HS-5 (cell line): ENCODE measurements around the gene ALDH1A1.
"Not testable (repeated sequence)": the region's sequence is repeated elsewhere in the genome, so short reads cannot be mapped to it uniquely, and the experiment has no call there.

Source experiments
- DNase-seq: peaks from one replicate; pipeline ENCODE4 v3.0.0-alpha.2; 2012; ENCODE audit warnings: low read depth

Gene ALDH1A1

DNA sequence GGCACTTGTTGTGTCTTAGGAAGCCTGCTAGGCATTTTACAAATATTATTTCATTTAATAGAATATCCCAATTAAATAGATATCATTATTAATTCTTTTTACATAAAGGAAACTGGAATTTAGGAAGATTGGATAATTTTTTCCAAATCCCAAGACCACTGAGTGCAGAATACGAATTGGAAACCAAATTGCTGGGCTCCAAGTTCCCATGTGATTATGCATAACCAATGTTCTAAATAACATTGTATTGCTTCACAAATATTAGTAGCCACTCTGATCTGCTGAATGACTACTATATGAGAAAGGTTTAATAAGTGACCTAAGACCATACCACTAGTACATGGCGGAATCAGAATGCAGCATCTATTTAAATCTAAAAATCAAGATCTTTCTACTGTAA lies 57.7 kb downstream of the ALDH1A1 start:
- no peak for DNase-seq

DNA sequence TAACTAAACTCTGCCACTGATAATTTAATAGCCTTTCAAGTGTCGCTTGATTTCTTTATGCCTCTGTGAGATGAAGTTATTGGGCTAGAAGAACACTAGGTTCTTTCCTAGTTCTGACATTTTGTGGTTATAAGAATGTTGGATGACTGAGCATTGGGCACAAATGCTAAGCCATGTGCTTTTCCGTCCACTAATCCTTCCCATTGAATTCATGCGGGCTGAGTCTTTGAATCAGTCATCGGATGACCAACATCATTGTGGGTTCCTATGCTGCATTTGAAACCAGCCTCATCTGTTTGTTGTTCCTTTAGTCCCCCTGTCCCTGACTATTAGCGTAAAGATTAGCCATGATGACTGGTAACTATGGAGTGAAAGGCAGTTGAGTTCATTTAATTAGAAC lies 58.5 kb downstream of the ALDH1A1 start:
- peak; percentile 85 for DNase-seq

DNA sequence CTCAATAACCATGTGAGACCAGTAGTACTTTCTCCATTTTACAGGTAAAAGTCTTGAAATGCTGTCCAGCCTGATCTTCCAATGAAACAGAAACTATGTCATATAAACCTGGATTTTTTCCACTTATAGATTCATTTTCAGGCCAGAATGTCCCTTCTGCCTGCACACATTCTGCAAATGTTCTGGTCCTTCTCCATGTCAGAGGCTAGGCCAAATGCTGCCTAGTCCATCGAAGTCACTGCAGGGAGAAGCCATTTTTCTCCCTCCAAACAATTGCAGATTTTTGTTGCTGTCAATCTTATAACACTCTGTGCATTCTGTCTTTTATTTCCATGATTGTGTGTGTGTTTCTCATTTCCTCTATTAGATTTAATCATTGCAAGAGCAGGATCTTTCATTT lies 59.4 kb downstream of the ALDH1A1 start:
- no peak for DNase-seq

DNA sequence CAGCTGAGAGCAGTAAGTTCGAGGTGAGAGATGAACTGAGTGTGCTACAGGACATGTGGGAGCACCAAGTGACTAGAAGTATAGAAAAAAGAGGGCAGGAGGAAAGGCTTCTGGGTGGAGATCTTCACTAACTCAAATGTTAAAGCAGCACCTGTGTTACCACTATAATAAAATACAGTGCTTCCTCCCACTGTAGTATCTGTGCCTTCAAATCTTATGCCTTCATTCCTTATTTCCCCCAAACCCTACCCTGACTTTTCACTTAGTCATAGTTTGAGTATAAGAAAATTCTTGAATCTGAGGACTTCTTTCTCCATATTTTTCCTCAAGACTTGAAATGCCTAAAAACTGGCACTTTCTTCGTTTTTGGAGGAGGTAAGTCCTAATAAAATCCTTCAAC lies 61.8 kb downstream of the ALDH1A1 start:
- DNase-seq = no peak

DNA sequence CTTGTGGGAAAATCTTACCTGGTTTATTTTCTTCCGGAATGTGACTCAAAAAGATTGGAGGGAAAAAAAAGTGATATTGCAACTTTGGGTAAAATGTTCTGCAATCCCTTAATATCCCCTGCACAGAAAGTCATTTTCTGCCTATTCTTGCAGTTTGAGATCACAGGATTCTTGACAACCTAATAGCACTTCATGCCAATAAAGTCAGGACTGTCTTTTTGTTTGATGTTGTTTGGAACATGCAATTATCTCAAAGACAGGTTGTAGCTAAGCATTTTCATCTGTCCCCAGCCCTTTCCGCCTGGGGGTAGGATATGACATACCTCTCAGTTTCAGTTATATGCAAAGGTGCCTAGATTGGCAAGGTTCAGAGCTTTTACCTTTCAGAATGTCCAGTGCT lies 63.9 kb downstream of the ALDH1A1 start:
- DNase-seq = no peak

DNA sequence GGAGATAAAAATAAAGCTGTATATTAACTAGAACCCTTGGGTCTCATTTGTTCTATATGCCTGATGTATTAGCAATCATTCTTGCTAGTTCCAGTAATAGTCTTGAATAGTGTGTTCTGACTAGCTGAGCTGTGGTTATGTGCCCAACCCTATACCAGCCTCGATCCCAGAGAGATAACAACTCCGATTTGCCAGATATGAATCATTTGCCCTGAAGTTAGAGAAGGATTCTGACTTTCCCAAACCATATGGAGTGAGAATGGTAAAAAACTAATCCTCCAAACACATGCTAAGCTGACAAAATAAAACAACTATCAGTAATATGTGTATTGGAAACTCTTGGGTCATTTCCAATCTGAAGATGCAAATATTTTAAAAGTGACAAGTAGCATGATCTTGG lies 64.8 kb downstream of the ALDH1A1 start:
- no peak for DNase-seq

DNA sequence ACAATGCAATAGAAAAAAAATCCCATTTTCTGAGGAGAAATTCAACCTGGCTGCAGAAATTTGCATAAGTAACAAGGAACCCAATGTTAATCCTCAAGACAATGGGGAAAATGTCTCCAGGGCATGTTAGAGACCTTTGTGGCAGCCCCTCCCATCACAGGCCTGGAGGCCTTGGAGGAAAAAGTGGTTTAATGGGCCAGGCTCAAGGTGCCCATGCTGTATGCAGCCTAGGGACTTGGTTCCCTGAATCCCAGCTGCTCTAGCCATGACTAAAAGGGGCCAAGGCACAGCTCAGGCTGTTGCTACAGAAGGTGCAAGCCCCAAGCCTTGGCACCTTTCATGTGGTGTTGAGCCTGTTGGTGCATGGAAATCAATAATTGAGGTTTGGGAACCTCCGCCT lies 66.5 kb downstream of the ALDH1A1 start:
- DNase-seq = no peak

DNA sequence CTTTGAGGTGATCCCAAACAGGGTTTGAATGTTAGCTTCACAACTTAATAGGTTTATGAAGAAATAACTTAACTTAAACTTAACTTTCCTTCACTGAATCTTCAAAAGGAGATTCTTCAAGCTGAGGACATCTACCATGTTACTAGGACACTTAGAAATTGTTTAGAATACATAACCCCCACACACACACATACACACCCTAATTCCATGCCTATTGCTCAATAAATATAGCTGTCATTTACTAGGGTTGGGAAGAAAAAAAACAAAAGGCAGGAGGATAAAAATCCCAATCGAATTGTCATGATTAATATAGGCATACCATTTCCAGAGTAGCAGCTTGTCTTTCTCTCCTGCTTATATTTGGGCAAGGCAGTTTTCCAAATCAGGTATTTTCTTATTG lies 68.3 kb downstream of the ALDH1A1 start:
- no peak for DNase-seq

DNA sequence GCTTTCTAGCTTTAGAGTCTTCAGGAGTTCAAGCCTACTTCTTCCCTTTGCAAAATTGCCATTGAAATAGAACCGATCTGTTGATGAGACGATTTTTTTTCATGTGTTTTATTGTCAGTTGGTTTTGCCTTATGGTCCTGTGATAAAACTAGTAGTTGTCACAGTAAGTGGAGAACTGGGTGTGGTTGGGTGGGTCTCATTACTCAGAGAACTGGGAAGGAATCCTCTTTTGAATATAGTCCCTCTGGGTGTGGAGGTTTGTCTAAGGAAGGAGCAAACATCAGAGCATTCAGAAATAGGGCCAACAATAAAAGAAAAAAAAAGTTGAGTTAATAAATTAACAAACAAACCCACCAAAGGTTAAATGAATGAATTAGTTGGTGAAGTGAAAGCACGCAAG lies 69.0 kb downstream of the ALDH1A1 start:
- DNase-seq = no peak

DNA sequence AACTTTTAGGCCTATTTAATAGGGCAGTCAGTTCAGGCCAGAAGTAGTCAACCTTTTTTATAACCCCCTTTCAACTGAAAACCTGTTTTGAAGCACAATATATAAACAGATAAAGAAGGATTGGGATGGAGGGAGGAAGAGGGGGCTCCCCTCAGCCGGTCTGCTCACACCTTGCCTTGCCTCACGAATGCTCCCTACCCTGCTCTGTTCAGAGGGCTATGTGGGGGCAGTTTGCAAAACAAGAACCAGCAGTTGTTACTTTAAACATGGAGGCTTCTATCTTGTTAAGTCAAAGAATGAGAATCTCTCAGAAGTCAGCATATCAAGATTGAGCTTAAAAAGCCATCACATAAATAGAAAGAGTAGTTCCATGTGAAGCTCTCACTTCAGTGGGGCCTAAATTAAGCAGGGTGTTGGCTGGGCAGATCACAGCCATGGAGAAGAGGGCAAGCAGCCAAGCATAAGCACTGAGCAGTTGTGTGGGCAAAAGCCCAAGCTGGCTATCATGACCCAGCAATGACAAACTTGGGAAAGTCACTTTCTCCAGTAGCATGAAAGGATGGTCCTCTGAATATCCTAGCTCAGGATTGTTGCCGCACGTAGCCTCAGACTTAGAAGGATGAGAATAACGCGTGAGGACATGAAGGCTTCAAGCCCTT lies 70.6 kb downstream of the ALDH1A1 start:
- no peak for DNase-seq

DNA sequence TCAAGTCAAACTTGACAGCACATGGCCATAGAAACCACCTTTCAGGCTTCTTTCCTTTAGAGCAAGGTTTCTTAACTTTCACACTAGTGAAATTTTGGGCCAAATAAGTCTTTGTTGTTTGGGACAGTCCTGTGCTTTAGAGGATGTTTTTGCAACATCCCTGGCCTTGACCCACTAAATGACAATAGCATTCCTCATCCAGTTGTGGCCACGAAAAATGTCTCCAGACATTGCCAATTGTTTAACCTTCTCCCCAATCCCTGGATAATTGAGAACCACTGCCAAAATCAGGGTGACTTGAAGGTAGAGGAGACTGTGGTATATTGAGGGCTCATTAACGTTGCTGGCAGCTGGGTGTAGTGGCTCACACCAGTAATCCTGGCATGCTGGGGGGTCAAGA lies 72.0 kb downstream of the ALDH1A1 start:
- DNase-seq = no peak

DNA sequence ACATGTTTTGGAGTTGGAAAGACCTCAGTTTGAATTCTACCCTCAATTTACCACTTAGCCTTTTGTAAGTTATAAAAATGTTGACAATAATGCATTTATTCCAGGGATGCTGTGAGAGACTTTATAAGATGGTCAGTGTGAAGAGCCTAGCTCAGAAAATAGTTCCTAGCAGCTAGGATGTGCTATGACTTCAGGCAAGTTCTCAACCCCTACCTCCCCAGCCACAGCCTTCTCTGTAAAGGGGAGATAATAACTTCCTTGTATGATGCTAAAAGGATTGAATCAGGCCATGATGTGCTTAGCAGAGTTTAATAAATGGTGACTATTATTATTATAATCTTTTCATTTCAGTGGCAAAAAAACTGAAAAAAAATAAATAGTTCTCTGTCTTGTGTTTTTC lies 77.6 kb downstream of the ALDH1A1 start:
- DNase-seq = no peak

DNA sequence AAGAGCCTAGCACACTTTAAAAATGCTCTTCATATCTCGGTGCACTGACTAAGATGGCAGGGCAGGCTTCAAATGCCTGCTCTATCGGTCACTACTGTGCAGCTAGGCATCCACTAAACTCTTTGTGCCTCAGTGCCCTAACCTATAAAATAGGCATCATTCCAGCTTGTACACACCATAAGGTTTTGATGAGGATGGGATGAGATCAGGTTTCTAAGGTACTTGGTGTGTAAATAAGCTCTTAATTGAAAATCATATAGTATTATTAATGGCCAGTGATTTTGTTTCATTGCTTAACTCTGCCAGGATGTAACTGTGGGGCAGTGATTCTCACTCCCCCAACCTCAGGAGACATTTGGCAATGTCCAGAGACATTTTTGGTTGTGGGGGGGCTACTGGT lies 78.5 kb downstream of the ALDH1A1 start:
- DNase-seq = no peak

DNA sequence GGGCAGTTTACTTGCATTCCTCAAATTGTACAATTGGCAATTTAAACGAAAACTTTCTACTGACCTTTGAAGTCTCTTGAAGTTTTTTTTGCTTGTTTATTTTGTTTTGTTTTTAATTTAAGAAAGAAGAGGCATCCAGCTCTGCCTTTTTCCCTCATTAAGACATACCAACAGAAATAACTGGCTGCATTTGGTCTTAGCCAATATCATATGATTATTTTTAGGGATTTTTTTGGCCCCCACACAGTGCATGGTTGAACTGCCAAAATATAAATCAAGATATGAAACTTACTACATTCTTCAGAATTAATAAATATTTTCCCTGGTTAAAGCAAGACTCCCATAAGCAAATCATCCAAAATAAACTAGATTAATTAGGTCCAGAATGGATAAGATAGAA lies 79.4 kb downstream of the ALDH1A1 start:
- no peak for DNase-seq

DNA sequence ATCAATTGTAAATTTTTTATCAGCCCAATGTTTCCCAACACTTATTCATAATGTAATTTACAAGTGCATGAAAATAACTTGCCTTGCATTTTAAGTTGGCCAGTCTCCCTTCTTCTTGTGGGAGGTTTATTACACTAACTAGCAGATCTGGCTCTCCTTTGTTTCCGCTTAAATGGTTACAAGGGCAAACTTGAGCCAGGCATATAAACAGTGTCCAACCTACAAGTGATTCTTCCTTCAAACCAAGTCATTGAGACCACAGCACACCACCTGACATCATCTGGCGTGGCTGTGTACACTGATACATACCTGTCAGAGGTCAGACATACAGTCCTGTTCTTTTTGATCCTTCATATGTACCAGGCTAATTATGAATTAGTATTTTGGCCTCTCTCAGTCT lies 80.1 kb downstream of the ALDH1A1 start:
- DNase-seq = no peak

DNA sequence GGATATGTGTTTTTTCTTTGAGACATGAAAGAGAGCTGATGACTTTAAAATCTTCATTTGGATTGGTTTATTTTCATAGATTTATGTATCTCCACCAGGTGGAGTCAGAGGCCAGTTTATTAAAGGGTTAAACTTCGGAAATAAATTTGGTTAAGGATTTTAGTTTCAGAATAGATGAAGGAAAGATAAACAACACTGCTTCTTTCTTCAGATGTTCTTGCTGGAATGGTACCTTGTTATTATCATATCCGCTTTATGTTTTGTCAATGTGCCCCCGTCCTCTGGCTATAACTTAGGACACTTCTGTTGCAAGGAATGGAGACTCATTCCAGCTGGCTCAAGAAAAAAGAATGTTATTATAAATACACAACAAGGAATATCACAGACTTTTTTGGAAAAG lies 81.2 kb downstream of the ALDH1A1 start:
- peak; percentile 26 for DNase-seq

DNA sequence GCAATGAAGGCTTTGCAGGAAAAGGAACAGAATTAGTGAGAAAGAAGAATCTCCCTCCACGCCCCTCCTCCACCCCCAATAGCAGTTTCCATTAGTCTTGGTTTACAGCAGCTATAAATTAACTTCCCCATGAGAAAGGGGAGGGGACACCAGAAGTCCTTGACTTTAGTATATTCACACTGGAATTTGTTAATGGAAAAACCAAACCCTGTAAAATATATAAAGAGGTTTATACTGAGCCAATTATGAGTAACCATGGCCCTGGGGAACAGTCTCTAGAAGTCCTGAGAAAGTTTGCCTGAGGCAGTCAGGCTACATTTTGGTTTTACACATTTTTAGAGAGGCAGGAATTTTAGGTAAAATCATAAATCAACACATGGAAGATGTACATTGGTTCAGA lies 88.5 kb downstream of the ALDH1A1 start:
- DNase-seq = no peak

DNA sequence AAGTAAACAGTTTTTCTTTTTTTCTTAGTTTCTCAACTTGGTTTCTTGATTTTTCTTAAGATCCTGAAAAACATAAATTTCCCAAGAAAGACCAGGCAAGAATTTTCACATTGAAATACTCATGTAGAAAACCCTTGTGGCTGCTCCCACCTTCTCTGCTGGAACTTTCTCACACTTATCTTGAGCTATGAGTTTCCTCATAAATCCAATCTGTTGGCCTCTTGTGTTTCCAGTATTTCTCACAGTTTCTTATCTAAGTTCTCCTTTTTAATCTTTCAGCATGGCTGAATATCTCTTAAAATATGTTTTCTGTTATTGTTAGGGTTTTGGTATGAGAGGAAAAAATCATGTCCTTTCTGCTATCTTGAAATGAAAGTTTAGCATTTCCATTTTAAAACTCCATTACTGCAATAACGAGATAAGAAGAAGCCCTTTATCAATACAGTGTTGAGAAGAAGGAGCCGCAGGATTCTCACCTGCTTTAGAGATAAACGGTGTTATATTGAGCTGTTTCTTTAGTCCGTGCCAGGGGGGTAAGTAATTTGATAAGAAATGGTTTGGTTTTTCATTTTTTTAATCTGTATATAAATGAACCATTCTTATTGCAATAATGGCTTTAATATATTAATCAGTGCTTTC lies 89.3 kb downstream of the ALDH1A1 start:
- DNase-seq = no peak

DNA sequence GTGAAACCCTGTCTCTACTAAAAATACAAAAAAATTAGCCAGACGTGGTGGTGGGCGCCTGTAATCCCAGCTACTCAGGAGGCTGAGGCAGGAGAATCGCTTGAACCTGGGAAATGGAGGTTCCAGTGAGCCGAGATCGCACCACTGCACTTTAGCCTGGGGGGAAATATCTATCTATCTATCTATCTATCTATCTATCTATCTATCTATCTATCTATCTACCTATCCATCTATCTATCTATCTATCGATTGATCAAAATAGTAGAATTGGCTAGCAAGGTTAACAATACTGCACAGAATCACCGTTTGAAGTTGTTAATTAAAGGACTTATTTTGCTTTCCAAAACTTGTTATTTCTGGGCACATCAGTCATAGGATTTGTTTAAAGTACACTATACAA lies 90.1 kb downstream of the ALDH1A1 start:
- DNase-seq = not testable (repeated sequence)

DNA sequence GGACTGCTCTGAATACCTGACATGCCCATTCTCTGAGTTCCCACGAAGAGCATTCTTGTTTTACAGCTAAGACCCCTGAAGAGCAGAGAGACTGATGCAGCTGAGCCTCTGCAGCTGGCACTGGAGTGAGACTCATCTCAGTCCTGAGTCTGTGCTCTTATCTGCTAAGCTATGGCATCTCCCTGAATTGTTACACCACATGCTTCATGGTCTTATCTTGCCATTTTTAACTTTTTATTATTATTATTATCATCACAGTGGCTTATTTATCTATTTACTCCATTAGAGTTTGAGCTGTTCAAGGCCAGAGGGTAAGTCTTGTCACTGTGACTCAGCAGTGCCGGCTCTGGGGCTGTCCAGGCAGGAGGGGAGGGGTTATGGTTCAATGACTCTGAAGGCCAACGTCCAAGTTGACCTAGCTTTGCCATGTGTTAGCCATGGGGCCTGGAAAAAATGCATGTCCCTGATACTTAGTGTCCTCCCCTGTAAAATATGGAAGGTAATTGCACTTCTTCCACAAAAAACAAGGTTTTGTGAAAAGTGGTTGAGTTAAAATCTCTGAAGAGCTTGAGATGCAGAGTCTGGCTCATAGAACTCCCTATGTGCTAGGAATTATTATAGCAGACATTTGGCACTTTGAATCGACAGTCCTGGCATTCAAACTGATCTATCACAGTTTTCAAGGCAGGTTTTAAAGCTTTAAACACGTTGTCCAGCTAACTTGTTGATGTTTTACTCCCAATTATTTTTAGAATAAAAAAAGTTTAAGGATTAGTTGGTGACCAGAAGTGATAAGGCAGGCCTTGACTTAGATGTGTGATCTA lies 94.6 kb downstream of the ALDH1A1 start:
- no peak for DNase-seq

DNA sequence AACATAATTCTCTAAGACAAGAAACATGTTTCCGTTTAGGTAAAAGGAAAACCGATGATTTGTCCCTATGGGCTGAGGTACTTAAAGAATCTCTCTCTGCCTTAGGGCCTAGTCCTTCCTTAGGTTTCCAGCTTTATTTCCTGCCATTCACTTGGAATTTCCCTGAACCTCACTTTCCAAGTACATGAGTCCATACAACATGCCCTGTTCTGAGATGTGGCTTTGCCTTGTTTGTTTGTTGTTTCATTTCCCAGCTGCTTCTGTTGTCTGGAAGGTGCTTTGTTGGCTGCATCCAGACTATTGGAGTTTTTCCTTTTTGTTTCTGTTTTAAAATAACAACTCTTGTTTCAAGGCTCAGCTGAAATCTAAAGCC lies 95.2 kb downstream of the ALDH1A1 start:
- no peak for DNase-seq

DNA sequence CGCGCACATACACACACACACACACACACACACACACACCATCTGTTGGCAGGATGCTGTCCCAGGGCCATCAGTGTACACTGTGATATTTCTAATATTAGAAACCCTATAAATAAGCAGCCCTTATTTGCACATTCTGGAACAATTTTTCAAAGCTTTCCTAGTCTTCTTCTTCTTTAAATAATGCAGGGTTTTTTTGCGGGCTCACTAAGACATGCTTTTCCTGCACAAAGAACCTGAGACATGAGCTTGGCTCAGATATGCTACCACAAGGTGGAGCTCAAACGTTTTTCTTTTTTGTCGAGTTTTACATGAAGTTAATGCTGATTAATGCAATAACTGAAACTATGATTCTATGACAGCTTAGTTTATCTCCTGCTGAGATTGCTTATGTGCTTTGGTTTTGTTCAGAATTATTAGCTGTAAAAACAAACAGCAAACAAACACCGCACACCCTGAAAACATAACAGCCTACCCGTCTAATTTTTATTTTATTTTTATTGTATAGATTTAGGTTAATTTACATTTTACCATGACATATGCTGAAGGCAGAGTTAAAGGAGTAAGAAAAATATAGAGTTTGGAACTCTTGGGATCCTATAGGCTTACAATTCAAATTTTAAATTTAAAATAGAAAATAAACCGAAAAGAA lies 95.8 kb downstream of the ALDH1A1 start:
- peak; percentile 40 for DNase-seq
